Astrocyte (in vitro differentiated cells and primary cell): Measurements from ENCODE around the gene ZCCHC2. TPM values are rescaled to one million over a fixed set of nuclear protein-coding genes. Genes with fewer than 3 reads are reported as not detected.

ENCODE experiments used
- DNase-seq: peaks from one replicate; pipeline ENCODE4 v3.0.0-alpha.2; 2010; ENCODE audit warnings: low read depth
- FAIRE-seq: peaks from 2 replicates; lab custom pipeline; 2011; peaks lifted over from hg19 to GRCh38; lab: Jason Lieb, UNC
- H2AFZ ChIP-seq: 2 replicates; pipeline ENCODE4 v1.6.0; 2012; ENCODE audit warnings: low read depth, low read length, inconsistent platforms
- H3K27ac ChIP-seq: 2 replicates; pipeline ENCODE4 v1.5.1; 2011; ENCODE audit warnings: low read depth, low read length, inconsistent platforms
- H3K27me3 ChIP-seq: 2 replicates; pipeline ENCODE4 v1.6.0; 2011; ENCODE audit warnings: low read length, inconsistent platforms; ENCODE audit not compliant: insufficient read depth
- H3K36me3 ChIP-seq: 2 replicates; pipeline ENCODE4 v1.5.1; 2011; ENCODE audit warnings: low read length, inconsistent platforms; ENCODE audit not compliant: insufficient read depth
- H3K4me1 ChIP-seq: 2 replicates; pipeline ENCODE4 v1.5.1; 2011; ENCODE audit warnings: low read length, inconsistent platforms; ENCODE audit not compliant: insufficient read depth
- H3K4me2 ChIP-seq: 2 replicates; pipeline ENCODE4 v1.6.0; 2012; ENCODE audit warnings: low read length, inconsistent platforms
- H3K4me3 ChIP-seq: 2 replicates; pipeline ENCODE4 v1.5.1; 2011; ENCODE audit warnings: low read depth, mild to moderate bottlenecking, low read length, inconsistent platforms; ENCODE audit not compliant: insufficient read depth
- H3K79me2 ChIP-seq: 2 replicates; pipeline ENCODE4 v1.6.0; 2012; ENCODE audit warnings: mild to moderate bottlenecking, low read length, inconsistent platforms; ENCODE audit not compliant: insufficient read depth
- H3K9ac ChIP-seq: 2 replicates; pipeline ENCODE4 v1.6.0; 2012; ENCODE audit warnings: mild to moderate bottlenecking, low read length, inconsistent platforms
- H3K9me3 ChIP-seq: 2 replicates; pipeline ENCODE4 v1.5.1; 2012; ENCODE audit warnings: low read depth, mild to moderate bottlenecking, low read length, inconsistent platforms; ENCODE audit not compliant: insufficient read depth
- H4K20me1 ChIP-seq: 2 replicates; pipeline ENCODE4 v1.6.0; 2012; ENCODE audit warnings: low read length, inconsistent platforms; ENCODE audit not compliant: insufficient read depth
- H3K27ac Mint-ChIP-seq: one replicate; pipeline ENCODE4 v1.8.0; 2021; ENCODE audit warnings: mild to moderate bottlenecking, mixed read lengths; ENCODE audit not compliant: unreplicated experiment
- H3K27me3 Mint-ChIP-seq: one replicate; pipeline ENCODE4 v1.8.0; 2021; ENCODE audit warnings: low read depth, mixed read lengths; ENCODE audit not compliant: unreplicated experiment
- H3K36me3 Mint-ChIP-seq: one replicate; pipeline ENCODE4 v1.8.0; 2021; ENCODE audit warnings: low read depth, mixed read lengths; ENCODE audit not compliant: unreplicated experiment
- H3K4me1 Mint-ChIP-seq: one replicate; pipeline ENCODE4 v1.8.0; 2021; ENCODE audit warnings: low read depth, mixed read lengths; ENCODE audit not compliant: unreplicated experiment
- H3K4me3 Mint-ChIP-seq: one replicate; pipeline ENCODE4 v1.8.0; 2021; ENCODE audit warnings: mild to moderate bottlenecking, moderate library complexity, mixed read lengths; ENCODE audit not compliant: unreplicated experiment
- H3K9me3 Mint-ChIP-seq: one replicate; pipeline ENCODE4 v1.8.0; 2021; ENCODE audit warnings: mild to moderate bottlenecking, mixed read lengths; ENCODE audit not compliant: unreplicated experiment
- EZH2 ChIP-seq: IDR thresholded peaks from 2 replicates; pipeline ENCODE4 v1.6.1; 2012; ENCODE audit warnings: mild to moderate bottlenecking, low read length, inconsistent platforms; ENCODE audit not compliant: insufficient read depth
- total RNA-seq: library from RNA; stranded (reverse); gene quantifications from 2 replicates; pipeline ENCODE4 v1.2.1, GENCODE V29; 2021
- TF ChIP-seq, protein P1 (sequence below): IDR thresholded peaks from 2 replicates; pipeline ENCODE4 v1.5.1; 2011; ENCODE audit warnings: low read depth, mild to moderate bottlenecking, inconsistent platforms, low read length, moderate library complexity; ENCODE audit not compliant: insufficient read depth

Gene ZCCHC2
- total RNA-seq, 1 donor from 2014 or later = 14.8 TPM

DNA sequence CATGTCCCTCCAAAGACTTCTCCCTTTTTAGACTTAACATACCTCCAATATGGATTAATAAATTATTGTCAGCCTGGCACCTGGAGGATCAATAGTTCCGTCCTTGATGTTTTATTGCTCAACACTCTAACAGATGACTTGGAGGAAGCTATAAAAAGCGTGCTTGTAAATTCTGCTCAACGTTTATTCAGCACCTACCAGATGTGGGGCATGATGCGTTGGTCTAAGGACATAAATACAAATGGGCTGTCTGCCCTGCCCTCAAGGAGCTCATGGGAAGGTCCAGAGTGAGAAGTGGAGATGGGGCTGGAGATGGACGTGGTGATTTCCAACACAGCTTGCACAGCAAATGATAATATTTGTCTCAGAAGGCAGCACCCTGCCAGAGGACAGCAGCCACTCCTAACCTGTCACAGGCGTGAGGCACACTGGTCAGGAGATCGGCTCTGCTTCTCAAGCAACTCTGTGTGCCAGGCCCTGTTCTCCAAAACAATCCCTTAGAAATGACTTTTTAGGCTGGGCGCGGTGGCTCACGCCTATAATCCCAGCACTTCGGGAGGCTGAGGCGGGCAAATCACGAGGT lies 25.5 kb upstream of the ZCCHC2 start:
- Mint-ChIP-seq H3K4me3 (no peak overlapping the region), H3K27ac (no peak overlapping the region), H3K36me3 (peaks cover 2% of the 10 kb centered on the region), H3K9me3 (peaks cover 1% of the 10 kb centered on the region), H3K27me3 (peaks cover 2% of the 10 kb centered on the region), H3K4me1 (peaks cover 2% of the 10 kb centered on the region)
- H3K27ac ChIP-seq = no peak overlapping the region
- no peak for DNase-seq
- no peaks in the 10 kb centered on the region for H3K27me3 ChIP-seq
- H4K20me1 ChIP-seq = no peaks in the 10 kb centered on the region
- no peaks in the 10 kb centered on the region for H3K79me2 ChIP-seq
- no peak overlapping the region for H3K4me3 ChIP-seq
- FAIRE-seq = no peak
- no peaks in the 10 kb centered on the region for H3K9me3 ChIP-seq
- no peak overlapping the region for H3K9ac ChIP-seq
- H3K4me2 ChIP-seq = no peak overlapping the region
- no peaks in the 10 kb centered on the region for H3K36me3 ChIP-seq
- TF ChIP-seq EZH2 = no peak
- TF ChIP-seq, protein P1, sequence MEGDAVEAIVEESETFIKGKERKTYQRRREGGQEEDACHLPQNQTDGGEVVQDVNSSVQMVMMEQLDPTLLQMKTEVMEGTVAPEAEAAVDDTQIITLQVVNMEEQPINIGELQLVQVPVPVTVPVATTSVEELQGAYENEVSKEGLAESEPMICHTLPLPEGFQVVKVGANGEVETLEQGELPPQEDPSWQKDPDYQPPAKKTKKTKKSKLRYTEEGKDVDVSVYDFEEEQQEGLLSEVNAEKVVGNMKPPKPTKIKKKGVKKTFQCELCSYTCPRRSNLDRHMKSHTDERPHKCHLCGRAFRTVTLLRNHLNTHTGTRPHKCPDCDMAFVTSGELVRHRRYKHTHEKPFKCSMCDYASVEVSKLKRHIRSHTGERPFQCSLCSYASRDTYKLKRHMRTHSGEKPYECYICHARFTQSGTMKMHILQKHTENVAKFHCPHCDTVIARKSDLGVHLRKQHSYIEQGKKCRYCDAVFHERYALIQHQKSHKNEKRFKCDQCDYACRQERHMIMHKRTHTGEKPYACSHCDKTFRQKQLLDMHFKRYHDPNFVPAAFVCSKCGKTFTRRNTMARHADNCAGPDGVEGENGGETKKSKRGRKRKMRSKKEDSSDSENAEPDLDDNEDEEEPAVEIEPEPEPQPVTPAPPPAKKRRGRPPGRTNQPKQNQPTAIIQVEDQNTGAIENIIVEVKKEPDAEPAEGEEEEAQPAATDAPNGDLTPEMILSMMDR = no peak
- H2AFZ ChIP-seq = no peak overlapping the region
- H3K4me1 ChIP-seq = no peaks in the 10 kb centered on the region

GRCh38 chr18:62498616-62499262 lies 24.1 kb upstream of the ZCCHC2 start:
- Histone ChIP-seq H3K79me2 (no peaks in the 10 kb centered on the region), H2AFZ (no peak overlapping the region), H3K4me1 (no peaks in the 10 kb centered on the region), H3K4me3 (no peak overlapping the region), H3K4me2 (no peak overlapping the region), H3K36me3 (no peaks in the 10 kb centered on the region), H3K27ac (no peak overlapping the region), H4K20me1 (no peaks in the 10 kb centered on the region), H3K9me3 (no peaks in the 10 kb centered on the region), H3K9ac (no peak overlapping the region), H3K27me3 (no peaks in the 10 kb centered on the region)
- H3K4me1 Mint-ChIP-seq = peaks cover 2% of the 10 kb centered on the region
- H3K27me3 Mint-ChIP-seq = peaks cover 2% of the 10 kb centered on the region
- no peak overlapping the region for H3K27ac Mint-ChIP-seq
- TF ChIP-seq EZH2 = no peak
- TF ChIP-seq, protein P1 = no peak
- H3K4me3 Mint-ChIP-seq = no peak overlapping the region
- peaks cover 2% of the 10 kb centered on the region for H3K36me3 Mint-ChIP-seq
- FAIRE-seq (no peak), DNase-seq (no peak)
- H3K9me3 Mint-ChIP-seq = peaks cover 1% of the 10 kb centered on the region

DNA sequence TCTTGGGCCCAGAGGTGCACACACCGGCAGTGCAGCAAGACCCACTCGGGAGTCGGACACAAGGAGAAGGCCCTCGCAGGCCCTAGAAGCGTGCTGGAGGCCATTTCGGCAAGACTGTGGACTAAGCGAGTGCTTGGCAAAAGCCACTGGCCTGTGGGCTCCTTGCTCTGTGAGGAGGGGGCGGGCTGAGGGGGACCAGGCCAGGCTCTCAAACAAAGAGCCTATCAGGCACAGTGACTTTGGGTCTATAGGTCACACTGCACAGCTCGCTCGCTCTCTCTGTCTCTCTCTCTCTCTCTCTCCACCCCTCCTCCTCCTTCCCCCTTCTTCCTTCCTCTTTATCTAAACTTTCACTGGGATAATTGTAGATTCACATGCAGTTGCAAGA lies 23.6 kb upstream of the ZCCHC2 start:
- Mint-ChIP-seq H3K4me1 (peaks cover 2% of the 10 kb centered on the region), H3K9me3 (peaks cover 1% of the 10 kb centered on the region), H3K27me3 (peaks cover 2% of the 10 kb centered on the region), H3K36me3 (peaks cover 2% of the 10 kb centered on the region), H3K27ac (no peak overlapping the region), H3K4me3 (no peak overlapping the region)
- Histone ChIP-seq H3K27ac (no peak overlapping the region), H3K79me2 (no peaks in the 10 kb centered on the region), H3K36me3 (no peaks in the 10 kb centered on the region), H3K4me1 (no peaks in the 10 kb centered on the region), H3K27me3 (no peaks in the 10 kb centered on the region), H2AFZ (no peak overlapping the region), H3K9ac (no peak overlapping the region), H3K9me3 (no peaks in the 10 kb centered on the region), H3K4me2 (no peak overlapping the region), H3K4me3 (no peak overlapping the region), H4K20me1 (no peaks in the 10 kb centered on the region)
- FAIRE-seq = no peak
- DNase-seq = no peak
- TF ChIP-seq, protein P1 = no peak
- no peak for TF ChIP-seq EZH2
